Kidney tubule cell (primary cell): ENCODE results near the gene CCDC18.
"Not testable (repeated sequence)": the region's sequence is repeated elsewhere in the genome, so short reads cannot be mapped to it uniquely, and the experiment has no call there.

Experiments
- DNase-seq: peaks from one replicate; pipeline ENCODE4 v3.0.0-alpha.2; 2018; ENCODE audit warnings: low spot score

CCDC18 gene

GRCh38 chr1:93177991-93178390, 2.5 kb upstream of the CCDC18 start:
- peak; percentile 19 for DNase-seq

- peak; percentile 4 for DNase-seq
Observed at GRCh38 chr1:93178418-93178817, 2.1 kb upstream of the CCDC18 start.

- DNase-seq, result peak; percentile 99
Observed at GRCh38 chr1:93179886-93180722, 420 bp upstream of the CCDC18 start, which contains the start of gene TMED5. TMED5 (minus strand) TSS chr1:93180413; CDS start chr1:93180242, 171 bp downstream.

GRCh38 chr1:93186667-93187066, 6.1 kb downstream of the CCDC18 start:
- no peak for DNase-seq

- DNase-seq, result no peak
Observed at GRCh38 chr1:93190432-93190831, 9.9 kb downstream of the CCDC18 start.

- DNase-seq, result no peak
Observed at GRCh38 chr1:93194231-93194990, 13.9 kb downstream of the CCDC18 start.

GRCh38 chr1:93196591-93196990, 16.1 kb downstream of the CCDC18 start:
- peak; percentile 64 for DNase-seq

- no peak for DNase-seq
Observed at GRCh38 chr1:93199150-93199549, 18.6 kb downstream of the CCDC18 start.

GRCh38 chr1:93200086-93200620, 19.6 kb downstream of the CCDC18 start:
- no peak for DNase-seq

GRCh38 chr1:93200714-93201113, 20.2 kb downstream of the CCDC18 start:
- DNase-seq, result no peak

- no peak for DNase-seq
Observed at GRCh38 chr1:93205892-93206566, 25.5 kb downstream of the CCDC18 start.

- no peak for DNase-seq
Observed at GRCh38 chr1:93206567-93206954, 26.0 kb downstream of the CCDC18 start.

- no peak for DNase-seq
Observed at GRCh38 chr1:93207211-93207610, 26.7 kb downstream of the CCDC18 start.

GRCh38 chr1:93215322-93215721, 34.8 kb downstream of the CCDC18 start:
- no peak for DNase-seq

- peak; percentile 63 for DNase-seq
Observed at GRCh38 chr1:93219443-93219842, 38.9 kb downstream of the CCDC18 start.

- not testable (repeated sequence) for DNase-seq
Observed at GRCh38 chr1:93220716-93221115, 40.2 kb downstream of the CCDC18 start.

GRCh38 chr1:93221913-93222312, 41.4 kb downstream of the CCDC18 start:
- DNase-seq, result no peak

- DNase-seq, result no peak
Observed at GRCh38 chr1:93223023-93223675, 42.6 kb downstream of the CCDC18 start.

GRCh38 chr1:93235261-93235660, 54.7 kb downstream of the CCDC18 start:
- no peak for DNase-seq

- no peak for DNase-seq
Observed at GRCh38 chr1:93237021-93237420, 56.5 kb downstream of the CCDC18 start.

GRCh38 chr1:93238425-93238824, 57.9 kb downstream of the CCDC18 start:
- DNase-seq, result no peak

- DNase-seq, result no peak
Observed at GRCh38 chr1:93239863-93240262, 59.3 kb downstream of the CCDC18 start.
